ENCODE results near the gene ZNF777. TPM values are rescaled to one million over a fixed set of nuclear protein-coding genes. Genes with fewer than 3 reads are reported as not detected.

ZNF777 gene
- total and polyA plus RNA-seq, 9 of the 15 experiments (the other 6 are each of a cell fraction or from before 2014, with no cell fraction given), result 0.11 to 32.6 (median 9.0) TPM

DNA sequence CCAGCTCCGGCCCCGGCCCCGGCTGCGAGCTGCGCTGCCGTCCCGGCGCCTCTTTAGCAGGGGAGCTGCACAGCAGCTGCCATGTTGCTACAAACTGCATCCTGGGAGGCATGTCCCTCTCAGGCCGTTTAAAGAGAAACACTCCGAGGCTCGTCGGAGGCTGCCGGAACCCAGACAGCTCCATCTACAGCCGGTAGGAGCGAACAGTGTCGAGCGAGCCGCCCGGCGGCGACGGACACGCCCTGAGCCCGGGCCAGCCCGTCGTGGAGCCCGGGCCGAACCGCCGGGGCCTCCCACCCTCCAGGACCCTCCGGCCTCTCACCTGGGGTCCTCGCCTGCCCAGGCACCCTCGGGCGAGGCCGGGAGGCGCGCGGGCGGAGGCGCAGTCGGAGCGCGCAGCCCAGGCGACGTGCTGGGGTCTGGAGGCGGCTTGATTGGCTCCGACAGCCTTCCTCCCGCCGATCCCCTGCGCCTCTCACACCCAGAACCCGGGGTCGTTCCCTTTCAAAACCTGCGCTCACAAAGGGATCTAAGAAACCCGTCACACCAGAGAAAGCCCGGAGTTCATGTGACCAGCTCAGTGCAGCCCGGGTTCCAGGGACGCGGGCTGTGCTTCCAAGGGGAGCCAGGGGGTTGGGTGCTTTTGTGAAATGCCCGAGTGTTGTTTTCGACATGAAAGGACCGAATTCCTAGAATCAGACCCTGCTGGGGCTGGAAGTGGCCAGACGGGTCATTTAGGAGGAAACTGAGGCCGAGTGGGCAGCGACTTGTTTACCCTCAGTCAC, at the start of gene ZNF777 (continued):
- TF ChIP-seq, protein P1, sequence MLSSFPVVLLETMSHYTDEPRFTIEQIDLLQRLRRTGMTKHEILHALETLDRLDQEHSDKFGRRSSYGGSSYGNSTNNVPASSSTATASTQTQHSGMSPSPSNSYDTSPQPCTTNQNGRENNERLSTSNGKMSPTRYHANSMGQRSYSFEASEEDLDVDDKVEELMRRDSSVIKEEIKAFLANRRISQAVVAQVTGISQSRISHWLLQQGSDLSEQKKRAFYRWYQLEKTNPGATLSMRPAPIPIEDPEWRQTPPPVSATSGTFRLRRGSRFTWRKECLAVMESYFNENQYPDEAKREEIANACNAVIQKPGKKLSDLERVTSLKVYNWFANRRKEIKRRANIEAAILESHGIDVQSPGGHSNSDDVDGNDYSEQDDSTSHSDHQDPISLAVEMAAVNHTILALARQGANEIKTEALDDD (IDR thresholded peaks at IDR 0.05), result no peak
- no peak for TF ChIP-seq RBM15 (IDR thresholded peaks at IDR 0.05; ENCODE audit: insufficient read depth, low read length)
- peak; percentile 69; the same call in 1 of the 2 replicates for TF ChIP-seq MXI1 (IDR thresholded peaks at IDR 0.05; ENCODE audit: low read depth, low read length)
- TF ChIP-seq, protein P2, sequence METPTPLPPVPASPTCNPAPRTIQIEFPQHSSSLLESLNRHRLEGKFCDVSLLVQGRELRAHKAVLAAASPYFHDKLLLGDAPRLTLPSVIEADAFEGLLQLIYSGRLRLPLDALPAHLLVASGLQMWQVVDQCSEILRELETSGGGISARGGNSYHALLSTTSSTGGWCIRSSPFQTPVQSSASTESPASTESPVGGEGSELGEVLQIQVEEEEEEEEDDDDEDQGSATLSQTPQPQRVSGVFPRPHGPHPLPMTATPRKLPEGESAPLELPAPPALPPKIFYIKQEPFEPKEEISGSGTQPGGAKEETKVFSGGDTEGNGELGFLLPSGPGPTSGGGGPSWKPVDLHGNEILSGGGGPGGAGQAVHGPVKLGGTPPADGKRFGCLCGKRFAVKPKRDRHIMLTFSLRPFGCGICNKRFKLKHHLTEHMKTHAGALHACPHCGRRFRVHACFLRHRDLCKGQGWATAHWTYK (CRISPR knock-in tag; IDR thresholded peaks at IDR 0.05), result peak; percentile 80
- TF ChIP-seq, protein P3, sequence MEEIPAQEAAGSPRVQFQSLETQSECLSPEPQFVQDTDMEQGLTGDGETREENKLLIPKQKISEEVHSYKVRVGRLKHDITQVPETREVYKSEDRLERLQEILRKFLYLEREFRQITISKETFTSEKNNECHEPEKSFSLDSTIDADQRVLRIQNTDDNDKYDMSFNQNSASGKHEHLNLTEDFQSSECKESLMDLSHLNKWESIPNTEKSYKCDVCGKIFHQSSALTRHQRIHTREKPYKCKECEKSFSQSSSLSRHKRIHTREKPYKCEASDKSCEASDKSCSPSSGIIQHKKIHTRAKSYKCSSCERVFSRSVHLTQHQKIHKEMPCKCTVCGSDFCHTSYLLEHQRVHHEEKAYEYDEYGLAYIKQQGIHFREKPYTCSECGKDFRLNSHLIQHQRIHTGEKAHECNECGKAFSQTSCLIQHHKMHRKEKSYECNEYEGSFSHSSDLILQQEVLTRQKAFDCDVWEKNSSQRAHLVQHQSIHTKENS (CRISPR knock-in tag; IDR thresholded peaks at IDR 0.05), result no peak
- TF ChIP-seq, protein P4, sequence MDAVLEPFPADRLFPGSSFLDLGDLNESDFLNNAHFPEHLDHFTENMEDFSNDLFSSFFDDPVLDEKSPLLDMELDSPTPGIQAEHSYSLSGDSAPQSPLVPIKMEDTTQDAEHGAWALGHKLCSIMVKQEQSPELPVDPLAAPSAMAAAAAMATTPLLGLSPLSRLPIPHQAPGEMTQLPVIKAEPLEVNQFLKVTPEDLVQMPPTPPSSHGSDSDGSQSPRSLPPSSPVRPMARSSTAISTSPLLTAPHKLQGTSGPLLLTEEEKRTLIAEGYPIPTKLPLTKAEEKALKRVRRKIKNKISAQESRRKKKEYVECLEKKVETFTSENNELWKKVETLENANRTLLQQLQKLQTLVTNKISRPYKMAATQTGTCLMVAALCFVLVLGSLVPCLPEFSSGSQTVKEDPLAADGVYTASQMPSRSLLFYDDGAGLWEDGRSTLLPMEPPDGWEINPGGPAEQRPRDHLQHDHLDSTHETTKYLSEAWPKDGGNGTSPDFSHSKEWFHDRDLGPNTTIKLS (IDR thresholded peaks at IDR 0.05; ENCODE audit: borderline replicate concordance, low read depth), result peak; percentile 41; the same call in 1 of the 2 replicates
- no peak for TF ChIP-seq CEBPB (tag; IDR thresholded peaks at IDR 0.05)
- TF ChIP-seq FOXK1 (CRISPR knock-in tag; IDR thresholded peaks at IDR 0.05; ENCODE audit: borderline replicate concordance), result no peak
- no peak; the same call in 1 of the 2 replicates for TF ChIP-seq ZNF24 (IDR thresholded peaks at IDR 0.05)
- TF ChIP-seq OTX1 (CRISPR knock-in tag; IDR thresholded peaks at IDR 0.05), result no peak
- no peak for TF ChIP-seq TEAD2 (tag; IDR thresholded peaks at IDR 0.05)
- TF ChIP-seq, protein P5, sequence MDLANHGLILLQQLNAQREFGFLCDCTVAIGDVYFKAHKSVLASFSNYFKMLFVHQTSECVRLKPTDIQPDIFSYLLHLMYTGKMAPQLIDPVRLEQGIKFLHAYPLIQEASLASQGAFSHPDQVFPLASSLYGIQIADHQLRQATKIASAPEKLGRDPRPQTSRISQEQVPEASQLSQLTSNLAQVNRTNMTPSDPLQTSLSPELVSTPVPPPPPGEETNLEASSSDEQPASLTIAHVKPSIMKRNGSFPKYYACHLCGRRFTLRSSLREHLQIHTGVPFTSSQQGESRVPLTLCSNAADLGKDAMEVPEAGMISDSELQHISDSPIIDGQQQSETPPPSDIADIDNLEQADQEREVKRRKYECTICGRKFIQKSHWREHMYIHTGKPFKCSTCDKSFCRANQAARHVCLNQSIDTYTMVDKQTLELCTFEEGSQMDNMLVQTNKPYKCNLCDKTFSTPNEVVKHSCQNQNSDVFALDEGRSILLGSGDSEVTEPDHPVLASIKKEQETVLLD (IDR thresholded peaks at IDR 0.05), result no peak
- TF ChIP-seq MYC (IDR thresholded peaks at IDR 0.05; ENCODE audit: low read depth, low read length), result peak; percentile 83
- TF ChIP-seq MYC (CRISPR knock-in tag; IDR thresholded peaks at IDR 0.05; ENCODE audit: borderline replicate concordance, low read depth), result no peak
- no peak for TF ChIP-seq ZNF253 (CRISPR knock-in tag; conservative IDR thresholded peaks at IDR 0.05)
- peak; percentile 93 for TF ChIP-seq RBFOX2 (IDR thresholded peaks at IDR 0.05; ENCODE audit: low read depth, low read length)
- TF ChIP-seq ZNF324 (CRISPR knock-in tag; IDR thresholded peaks at IDR 0.05), result no peak
- no peak for TF ChIP-seq ZNF695 (CRISPR knock-in tag; IDR thresholded peaks at IDR 0.05)
- no peak for TF ChIP-seq SMARCB1 (IDR thresholded peaks at IDR 0.05; ENCODE audit: insufficient read length, low read depth)
- no peak for TF ChIP-seq RAD51 (IDR thresholded peaks at IDR 0.05; ENCODE audit: borderline replicate concordance, low read depth)
- peak; percentile 55; the same call in 1 of the 2 replicates for TF ChIP-seq TARDBP (IDR thresholded peaks at IDR 0.05)
- TF ChIP-seq ZFX (CRISPR knock-in tag; IDR thresholded peaks at IDR 0.05), result peak; percentile 86
- peak; percentile 48 for TF ChIP-seq CCNT2 (IDR thresholded peaks at IDR 0.05; ENCODE audit: borderline replicate concordance, extremely low read depth, insufficient read length, low read depth, low read length)

All from K562 (cell line).